ENCODE measurements around the gene BAG5.

The BAG5 gene

DNA sequence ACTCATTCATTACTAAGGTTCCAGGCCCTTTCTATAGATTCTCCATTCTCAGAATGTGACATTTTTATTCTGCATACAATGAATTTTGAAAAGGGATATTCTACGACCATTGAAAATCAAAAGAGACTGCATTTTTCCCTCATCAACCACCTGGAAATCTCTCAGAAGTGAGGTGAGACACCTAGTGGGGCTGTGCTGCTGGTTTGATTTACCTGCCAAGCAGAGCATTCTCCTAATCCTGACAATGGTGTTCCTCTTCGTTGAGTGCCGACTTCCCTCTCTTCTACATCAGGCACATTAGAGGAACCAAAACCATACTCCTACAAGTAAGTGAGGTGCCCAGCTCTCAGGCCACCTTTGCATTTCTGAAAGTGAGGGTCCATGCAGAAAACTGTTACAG, 54.7 kb downstream of the BAG5 start:
- Histone ChIP-seq H2AFZ (ENCODE audit: low read length) (no peak overlapping the region), H3K36me3 (ENCODE audit: insufficient read depth, low read length) (peaks cover 23% of the 10 kb centered on the region; the same call in 1 of the 2 replicates)

More for the DNA sequence above, 54.7 kb downstream of the BAG5 start:
- Histone ChIP-seq H3K9me3 (ENCODE audit: insufficient read depth, low read depth, low read length) (no peaks in the 10 kb centered on the region), H3K9me2 (replicated peaks; ENCODE audit: low read depth, low read length) (no peaks in the 10 kb centered on the region), H3K4me3 (ENCODE audit: low read length, poor library complexity, severe bottlenecking) (no peak overlapping the region), H3K9ac (ENCODE audit: low read depth, low read length, poor library complexity, severe bottlenecking) (no peak overlapping the region), H3K4me2 (ENCODE audit: low read depth, low read length, poor library complexity, severe bottlenecking) (no peak overlapping the region), H3K79me2 (ENCODE audit: insufficient read depth, low read length) (no peaks in the 10 kb centered on the region), H3K4me1 (ENCODE audit: insufficient read depth, low read length, poor library complexity, severe bottlenecking) (no peaks in the 10 kb centered on the region), H3F3A (ENCODE audit: low read depth) (no peaks in the 10 kb centered on the region), H3K27me3 (ENCODE audit: insufficient read depth, low read length, poor library complexity, severe bottlenecking) (no peaks in the 10 kb centered on the region), H4K20me1 (ENCODE audit: insufficient read depth, low read length, poor library complexity, severe bottlenecking) (no peaks in the 10 kb centered on the region)
- no peak for TF ChIP-seq EZH2phosphoT487 (IDR thresholded peaks at IDR 0.05; ENCODE audit: borderline replicate concordance)
- TF ChIP-seq, protein P1, sequence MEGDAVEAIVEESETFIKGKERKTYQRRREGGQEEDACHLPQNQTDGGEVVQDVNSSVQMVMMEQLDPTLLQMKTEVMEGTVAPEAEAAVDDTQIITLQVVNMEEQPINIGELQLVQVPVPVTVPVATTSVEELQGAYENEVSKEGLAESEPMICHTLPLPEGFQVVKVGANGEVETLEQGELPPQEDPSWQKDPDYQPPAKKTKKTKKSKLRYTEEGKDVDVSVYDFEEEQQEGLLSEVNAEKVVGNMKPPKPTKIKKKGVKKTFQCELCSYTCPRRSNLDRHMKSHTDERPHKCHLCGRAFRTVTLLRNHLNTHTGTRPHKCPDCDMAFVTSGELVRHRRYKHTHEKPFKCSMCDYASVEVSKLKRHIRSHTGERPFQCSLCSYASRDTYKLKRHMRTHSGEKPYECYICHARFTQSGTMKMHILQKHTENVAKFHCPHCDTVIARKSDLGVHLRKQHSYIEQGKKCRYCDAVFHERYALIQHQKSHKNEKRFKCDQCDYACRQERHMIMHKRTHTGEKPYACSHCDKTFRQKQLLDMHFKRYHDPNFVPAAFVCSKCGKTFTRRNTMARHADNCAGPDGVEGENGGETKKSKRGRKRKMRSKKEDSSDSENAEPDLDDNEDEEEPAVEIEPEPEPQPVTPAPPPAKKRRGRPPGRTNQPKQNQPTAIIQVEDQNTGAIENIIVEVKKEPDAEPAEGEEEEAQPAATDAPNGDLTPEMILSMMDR (conservative IDR thresholded peaks at IDR 0.05; ENCODE audit: low read length), result no peak

Data from Loucy (cell line).